GM12875 (cell line): ENCODE measurements around the gene SEMA6D.

Experiments
- H3K4me3 ChIP-seq: one replicate; pipeline ENCODE4 v1.5.1; 2011; ENCODE audit warnings: low read depth, low read length, control low read depth
- TF ChIP-seq, protein P1 (sequence below): IDR thresholded peaks from 2 replicates; pipeline ENCODE4 v1.5.1; 2011; ENCODE audit warnings: low read depth, mild to moderate bottlenecking, control low read depth, inconsistent platforms, low read length, moderate library complexity, borderline replicate concordance; ENCODE audit not compliant: insufficient read depth

The SEMA6D gene

DNA sequence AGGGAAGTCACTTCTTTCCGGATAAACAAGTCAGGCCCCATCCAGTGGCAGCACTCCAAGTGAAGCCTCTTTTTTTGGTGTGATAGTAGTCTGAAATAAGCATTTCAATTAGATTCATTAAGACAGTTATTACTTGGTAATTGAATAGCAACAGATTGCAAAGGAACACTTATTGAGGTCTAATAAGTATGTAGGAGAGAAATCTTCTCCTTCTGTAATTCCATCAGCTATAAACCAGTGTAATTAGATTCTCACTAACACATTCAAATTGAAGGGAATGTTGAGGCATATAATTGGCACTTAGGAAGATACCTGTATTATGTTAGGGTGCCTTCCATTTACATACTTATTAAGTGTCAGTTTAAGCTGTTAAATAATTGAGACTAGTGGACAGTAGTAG lies 73.9 kb downstream of the SEMA6D start:
- TF ChIP-seq, protein P1, sequence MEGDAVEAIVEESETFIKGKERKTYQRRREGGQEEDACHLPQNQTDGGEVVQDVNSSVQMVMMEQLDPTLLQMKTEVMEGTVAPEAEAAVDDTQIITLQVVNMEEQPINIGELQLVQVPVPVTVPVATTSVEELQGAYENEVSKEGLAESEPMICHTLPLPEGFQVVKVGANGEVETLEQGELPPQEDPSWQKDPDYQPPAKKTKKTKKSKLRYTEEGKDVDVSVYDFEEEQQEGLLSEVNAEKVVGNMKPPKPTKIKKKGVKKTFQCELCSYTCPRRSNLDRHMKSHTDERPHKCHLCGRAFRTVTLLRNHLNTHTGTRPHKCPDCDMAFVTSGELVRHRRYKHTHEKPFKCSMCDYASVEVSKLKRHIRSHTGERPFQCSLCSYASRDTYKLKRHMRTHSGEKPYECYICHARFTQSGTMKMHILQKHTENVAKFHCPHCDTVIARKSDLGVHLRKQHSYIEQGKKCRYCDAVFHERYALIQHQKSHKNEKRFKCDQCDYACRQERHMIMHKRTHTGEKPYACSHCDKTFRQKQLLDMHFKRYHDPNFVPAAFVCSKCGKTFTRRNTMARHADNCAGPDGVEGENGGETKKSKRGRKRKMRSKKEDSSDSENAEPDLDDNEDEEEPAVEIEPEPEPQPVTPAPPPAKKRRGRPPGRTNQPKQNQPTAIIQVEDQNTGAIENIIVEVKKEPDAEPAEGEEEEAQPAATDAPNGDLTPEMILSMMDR = no peak
- H3K4me3 ChIP-seq = no peak overlapping the region

DNA sequence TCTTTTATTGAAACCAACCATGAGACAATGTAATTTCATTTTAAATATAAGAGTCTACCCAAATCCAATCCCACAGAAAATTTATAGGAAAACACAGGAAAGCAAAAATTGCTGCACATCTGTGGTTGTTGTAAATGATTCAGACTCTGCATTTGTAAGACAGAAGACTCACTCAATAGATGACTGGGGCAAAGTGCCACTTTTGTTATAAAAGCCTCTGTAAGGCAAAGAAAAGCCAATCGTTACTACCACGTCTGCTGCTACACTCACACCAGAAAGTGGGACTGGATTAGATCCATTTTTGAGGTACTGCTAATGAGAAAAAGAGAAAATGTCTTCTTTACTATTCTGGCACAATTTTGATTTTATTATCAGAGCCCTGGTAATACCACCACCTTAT lies 74.9 kb downstream of the SEMA6D start:
- H3K4me3 ChIP-seq = no peak overlapping the region

GRCh38 chr15:47794252-47794914 lies 77.1 kb downstream of the SEMA6D start:
- TF ChIP-seq, protein P1 = no peak
- no peak overlapping the region for H3K4me3 ChIP-seq

More for the DNA sequence above, 74.9 kb downstream of the SEMA6D start:
- TF ChIP-seq, protein P1 = no peak

GRCh38 chr15:47795864-47796263 lies 78.6 kb downstream of the SEMA6D start:
- no peak overlapping the region for H3K4me3 ChIP-seq
- TF ChIP-seq, protein P1 = no peak

DNA sequence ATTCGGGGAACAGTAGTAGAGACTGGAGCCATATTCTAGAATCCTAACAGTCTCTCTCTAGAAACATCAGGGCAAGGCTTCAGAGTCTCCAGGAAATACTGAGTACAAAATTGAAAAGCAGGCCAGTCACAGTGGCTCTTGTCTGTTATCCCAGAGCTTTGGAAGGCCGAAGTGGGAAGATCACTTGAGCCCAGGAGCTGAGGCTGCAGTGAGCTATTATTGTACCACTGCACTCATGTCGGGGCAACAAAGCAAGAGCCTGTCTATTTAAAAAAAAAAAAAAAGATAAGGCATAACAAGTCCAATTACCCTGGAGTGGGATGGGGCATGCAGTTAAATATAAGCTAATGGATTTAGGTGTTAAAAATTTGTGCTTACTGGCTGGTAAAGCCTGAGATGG lies 79.0 kb downstream of the SEMA6D start:
- H3K4me3 ChIP-seq = no peak overlapping the region
- TF ChIP-seq, protein P1 = no peak

DNA sequence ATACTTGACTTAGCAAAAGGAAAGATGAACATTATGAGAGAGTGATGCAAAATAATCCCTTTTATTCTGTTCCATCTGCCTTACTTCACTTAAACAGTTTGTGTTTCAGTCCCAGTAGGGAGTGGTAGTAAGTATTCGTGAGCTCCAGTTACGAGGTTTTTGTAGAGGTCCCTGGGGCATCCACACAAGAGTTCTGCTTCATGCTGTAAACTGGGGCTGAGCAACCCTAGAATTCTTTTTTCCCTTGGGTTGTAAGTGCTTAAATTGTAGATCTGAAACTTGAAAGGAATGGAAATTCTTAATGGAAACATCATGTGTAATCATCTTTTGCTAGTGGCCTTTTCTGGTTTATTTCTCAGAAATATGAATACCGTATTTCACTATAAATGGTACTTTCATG lies 79.5 kb downstream of the SEMA6D start:
- no peak overlapping the region for H3K4me3 ChIP-seq
- TF ChIP-seq, protein P1 = no peak

- TF ChIP-seq, protein P1 = no peak
- no peak overlapping the region for H3K4me3 ChIP-seq
These were observed 84.2 kb downstream of the SEMA6D start for GRCh38 chr15:47801522-47801921.
